SK-N-SH (cell line): ENCODE data around the gene FTSJ1. TPM values are rescaled to one million over a fixed set of nuclear protein-coding genes. Genes with fewer than 3 reads are reported as not detected.

Experiments used
- CTCF ChIA-PET: fragments of 300-600, 350-600 bp; formaldehyde crosslinking; extraction: SDS; loops from one replicate; lab custom pipeline; 2021; lab: Yijun Ruan, JAX
- POLR2A ChIA-PET: fragments of 350-600 bp; sonication (Branson Sonifier 250); formaldehyde crosslinking; extraction: SDS; loops from one replicate; lab custom pipeline; 2020; ENCODE audit warnings: antibody characterized with exemption, inconsistent platforms; lab: Yijun Ruan, JAX
- DNase-seq: peaks from one replicate; pipeline ENCODE4 v3.0.0; 2012
- H2AFZ ChIP-seq: fragments of 200-600 bp; sonication (generic); 2 replicates; pipeline ENCODE4 v1.8.1; 2016; ENCODE audit warnings: antibody characterized with exemption, mild to moderate bottlenecking, low read depth
- H3F3A ChIP-seq: fragments of 200-600 bp; sonication (generic); replicated peaks from 2 replicates; pipeline ENCODE3; 2016; ENCODE audit warnings: antibody characterized with exemption, mild to moderate bottlenecking; ENCODE audit not compliant: insufficient read depth
- H3K27ac ChIP-seq, 2 experiments: fragments of 200-500 bp in 1 of 2; fragments of 200-600 bp in 1 of 2; sonication (Bioruptor generic) in 1 of 2; sonication (generic), shearing (Covaris generic) in 1 of 2; 2 replicates each; pipeline versions ENCODE4 v1.5.1 to v1.6.1; 2014 to 2016; ENCODE audit warnings: low read depth in 2 of 2, inconsistent platforms in 1 of 2, low read length in 1 of 2, mild to moderate bottlenecking in 1 of 2, mixed read lengths in 1 of 2
- H3K27me3 ChIP-seq: fragments of 200-600 bp; sonication (generic), shearing (Covaris generic); 2 replicates; pipeline ENCODE4 v1.6.1; 2016; ENCODE audit warnings: mixed run types; ENCODE audit not compliant: insufficient read depth
- H3K36me3 ChIP-seq, 2 experiments: fragments of 200-500 bp in 1 of 2; fragments of 200-600 bp in 1 of 2; sonication (Bioruptor generic) in 1 of 2; sonication (generic) in 1 of 2; replicated peaks in 1 of 2; 2 replicates each; pipeline versions ENCODE3 to v1.5.1; 2014 to 2016; ENCODE audit warnings: low read length in 1 of 2, mild to moderate bottlenecking in 1 of 2; ENCODE audit not compliant: insufficient read depth in 2 of 2, control insufficient read depth in 1 of 2
- H3K4me1 ChIP-seq, 2 experiments: fragments of 200-500 bp in 1 of 2; fragments of 200-600 bp in 1 of 2; sonication (Bioruptor generic) in 1 of 2; sonication (generic), shearing (Covaris generic) in 1 of 2; 2 replicates each; pipeline versions ENCODE4 v1.5.1 to v1.6.1; 2014 to 2016; ENCODE audit warnings: low read depth in 1 of 2, low read length in 1 of 2, mixed run types in 1 of 2; ENCODE audit not compliant: insufficient read depth in 2 of 2, control insufficient read depth in 1 of 2
- H3K4me2 ChIP-seq: fragments of 200-600 bp; sonication (generic), shearing (Covaris generic); 2 replicates; pipeline ENCODE4 v1.6.1; 2017; ENCODE audit warnings: mixed run types
- H3K4me3 ChIP-seq, 2 experiments: fragments of 200-500 bp in 1 of 2; fragments of 200-600 bp in 1 of 2; sonication (Bioruptor generic) in 1 of 2; sonication (generic), shearing (Covaris generic) in 1 of 2; 2 replicates each; pipeline versions ENCODE4 v1.5.1 to v1.8.1; 2014 to 2016; ENCODE audit warnings: low read depth in 2 of 2, inconsistent platforms in 1 of 2, low read length in 1 of 2, mild to moderate bottlenecking in 1 of 2, mixed read lengths in 1 of 2, moderate library complexity in 1 of 2
- H3K79me2 ChIP-seq: fragments of 200-600 bp; sonication (generic); 2 replicates; pipeline ENCODE4 v1.8.1; 2017; ENCODE audit warnings: mild to moderate bottlenecking; ENCODE audit not compliant: insufficient read depth
- H3K9ac ChIP-seq: fragments of 200-600 bp; sonication (generic); 2 replicates; pipeline ENCODE4 v1.6.1; 2017; ENCODE audit warnings: mixed run types
- H3K9me2 ChIP-seq: fragments of 200-600 bp; sonication (generic); 2 replicates; pipeline ENCODE4 v1.6.1; 2017; ENCODE audit warnings: mixed run types
- H3K9me3 ChIP-seq: fragments of 200-600 bp; sonication (generic); 2 replicates; pipeline ENCODE4 v1.6.1; 2017; ENCODE audit warnings: mixed run types, mild to moderate bottlenecking, moderate library complexity
- H4K20me1 ChIP-seq: fragments of 200-600 bp; sonication (generic); 2 replicates; pipeline ENCODE4 v1.6.1; 2017; ENCODE audit warnings: mild to moderate bottlenecking, mixed run types; ENCODE audit not compliant: insufficient read depth
- CHD2 ChIP-seq: fragments of 150-350 bp; IDR thresholded peaks from 2 replicates; pipeline ENCODE4 v1.6.1; 2018; ENCODE audit warnings: low read length; ENCODE audit not compliant: partially characterized antibody
- ELF1 ChIP-seq: IDR thresholded peaks from 2 replicates; pipeline ENCODE4 v1.4.0; 2012
- EP300 ChIP-seq, 2 experiments: IDR thresholded peaks; 2 replicates each; pipeline versions ENCODE4 v1.4.0 to v1.6.1; 2012; ENCODE audit warnings: borderline replicate concordance in 1 of 2, low read depth in 1 of 2, low read length in 1 of 2
- FOSL2 ChIP-seq: IDR thresholded peaks from 2 replicates; pipeline ENCODE4 v1.4.0; 2012; ENCODE audit warnings: low read depth, mild to moderate bottlenecking, moderate library complexity, borderline replicate concordance
- GABPA ChIP-seq: IDR thresholded peaks from 2 replicates; pipeline ENCODE4 v1.4.0; 2012; ENCODE audit warnings: low read depth, mild to moderate bottlenecking
- RAD21 ChIP-seq: IDR thresholded peaks from 2 replicates; pipeline ENCODE4 v1.6.1; 2012; ENCODE audit warnings: mild to moderate bottlenecking, low read length
- RFX5 ChIP-seq: IDR thresholded peaks from 2 replicates; pipeline ENCODE4 v1.6.1; 2012; ENCODE audit warnings: mild to moderate bottlenecking, improper control_type of control experiment, low read length
- SMC3 ChIP-seq: IDR thresholded peaks from 2 replicates; pipeline ENCODE4 v1.6.1; 2012; ENCODE audit warnings: low read depth, low read length, improper control_type of control experiment
- TAF1 ChIP-seq: IDR thresholded peaks from 2 replicates; pipeline ENCODE4 v1.6.1; 2012; ENCODE audit warnings: low read depth, mild to moderate bottlenecking, low read length, moderate library complexity, borderline replicate concordance
- TCF12 ChIP-seq: IDR thresholded peaks from 2 replicates; pipeline ENCODE4 v1.4.0; 2012
- WGBS: methylation state at CpG from one replicate; pipeline ENCODE4 v1.1.6; 2017; ENCODE audit warnings: low lambda C conversion rate; 5-methylcytosine and 5-hydroxymethylcytosine counted together
- polyA plus RNA-seq, 3 experiments: library from polyadenylated mRNA; depleted of rRNA; stranded (reverse); fragments of >200 nt; gene quantifications; 2 replicates each; pipeline ENCODE4 v1.2.3, GENCODE V29; 2012
- TF ChIP-seq, protein P1 (sequence below): IDR thresholded peaks from 2 replicates; pipeline ENCODE4 v1.4.0; 2012; ENCODE audit warnings: low read depth
- TF ChIP-seq, protein P2 (sequence below): IDR thresholded peaks from 2 replicates; pipeline ENCODE4 v1.4.0; 2012; ENCODE audit warnings: low read depth, borderline replicate concordance
- TF ChIP-seq, protein P3 (sequence below): IDR thresholded peaks from 2 replicates; pipeline ENCODE4 v1.4.0; 2012; ENCODE audit warnings: low read depth, borderline replicate concordance

Gene FTSJ1
- polyA plus RNA-seq, 1 of the 3 experiments (the other 2 are of a cell fraction): 34.1 TPM

DNA sequence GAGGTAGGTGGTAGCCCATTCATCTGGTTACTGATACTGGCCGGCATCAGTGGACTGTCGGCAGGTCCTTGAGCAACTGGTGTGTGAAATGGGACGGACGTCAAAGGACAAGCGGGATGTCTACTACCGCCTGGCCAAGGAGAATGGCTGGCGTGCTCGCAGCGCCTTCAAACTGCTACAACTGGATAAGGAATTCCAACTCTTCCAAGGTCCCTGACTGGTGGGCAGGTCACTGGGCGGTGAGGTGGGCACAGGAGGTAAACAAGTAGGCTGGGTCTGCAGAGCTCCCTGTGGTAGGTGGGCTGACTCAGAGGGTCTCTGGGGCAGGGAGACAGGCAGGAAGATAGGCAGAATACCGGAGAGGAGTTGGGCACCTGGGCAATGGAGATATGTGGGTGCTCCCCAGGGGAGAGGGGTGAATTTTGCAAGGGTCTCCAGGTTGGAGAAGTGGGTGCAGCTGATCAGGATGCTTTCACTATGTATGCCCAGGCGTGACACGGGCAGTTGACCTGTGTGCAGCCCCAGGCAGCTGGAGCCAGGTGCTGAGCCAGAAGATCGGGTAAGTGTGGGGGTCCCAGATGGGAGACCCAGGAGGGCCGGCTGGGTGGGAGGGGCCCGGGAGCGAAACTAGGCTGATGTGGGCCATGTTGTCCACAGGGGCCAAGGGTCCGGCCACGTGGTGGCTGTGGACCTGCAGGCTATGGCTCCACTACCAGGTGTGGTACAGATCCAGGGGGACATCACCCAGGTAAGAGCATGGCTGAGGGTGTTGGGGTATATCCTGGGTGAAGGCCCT lies 2.2 kb downstream of the FTSJ1 start:
- no peak overlapping the region for H3K4me3 ChIP-seq
- POLR2A ChIA-PET: no interaction called here
- TF ChIP-seq, protein P1, sequence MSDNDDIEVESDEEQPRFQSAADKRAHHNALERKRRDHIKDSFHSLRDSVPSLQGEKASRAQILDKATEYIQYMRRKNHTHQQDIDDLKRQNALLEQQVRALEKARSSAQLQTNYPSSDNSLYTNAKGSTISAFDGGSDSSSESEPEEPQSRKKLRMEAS: no peak
- no peak for TF ChIP-seq FOSL2
- TF ChIP-seq RFX5: no peak
- TF ChIP-seq EP300 (IDR thresholded peaks at IDR 0.05; ENCODE audit: borderline replicate concordance in 1 of 2, low read depth in 1 of 2, low read length in 1 of 2): no peak
- TF ChIP-seq GABPA: no peak
- TF ChIP-seq CHD2: no peak
- H2AFZ ChIP-seq: no peak overlapping the region
- no peaks in the 10 kb centered on the region for H3K9me3 ChIP-seq
- CTCF ChIA-PET: no interaction called here
- DNase-seq: no peak
- peaks cover 3% of the 10 kb centered on the region; the same call in 1 of the 2 replicates for H4K20me1 ChIP-seq
- H3K9ac ChIP-seq: no peak overlapping the region
- H3F3A ChIP-seq: no peaks in the 10 kb centered on the region
- no peaks in the 10 kb centered on the region for H3K9me2 ChIP-seq
- H3K27ac ChIP-seq: no peak overlapping the region
- H3K79me2 ChIP-seq: peaks cover 32% of the 10 kb centered on the region
- H3K27me3 ChIP-seq: no peaks in the 10 kb centered on the region; the same call in 1 of the 2 replicates
- no peak overlapping the region for H3K4me2 ChIP-seq
- H3K36me3 ChIP-seq: no peaks in the 10 kb centered on the region
- WGBS: 71% methylated on average over 15 of the region's 19 CpGs
- peaks cover 0 to 4% of the 10 kb centered on the region in 2 experiments; a peak in 1 of 4 replicates for H3K4me1 ChIP-seq

DNA sequence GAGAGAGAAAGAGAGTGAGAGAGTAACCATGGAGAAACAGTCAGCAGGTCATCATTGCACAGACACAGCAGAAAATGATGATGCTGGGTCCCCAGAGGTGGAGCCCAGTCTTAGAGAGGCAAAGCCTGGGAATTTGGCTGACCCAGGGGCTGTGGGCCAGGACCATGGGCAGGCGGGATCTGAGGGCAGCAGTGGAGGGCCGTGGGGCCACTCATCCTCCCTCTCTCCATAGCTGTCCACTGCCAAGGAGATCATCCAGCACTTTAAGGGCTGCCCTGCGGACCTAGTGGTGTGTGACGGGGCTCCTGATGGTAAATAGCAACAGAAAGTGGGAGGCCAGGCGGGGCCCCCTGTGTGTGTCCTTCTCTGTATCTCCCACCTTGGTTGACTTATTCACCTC lies 2.8 kb downstream of the FTSJ1 start:
- Histone ChIP-seq H3K9me2 (no peaks in the 10 kb centered on the region), H3K27me3 (no peaks in the 10 kb centered on the region; the same call in 1 of the 2 replicates), H3K4me2 (no peak overlapping the region), H3K79me2 (peaks cover 32% of the 10 kb centered on the region), H3K36me3 (no peaks in the 10 kb centered on the region), H4K20me1 (peaks cover 3% of the 10 kb centered on the region; the same call in 1 of the 2 replicates), H3K9me3 (no peaks in the 10 kb centered on the region), H3K9ac (no peak overlapping the region), H2AFZ (no peak overlapping the region), H3F3A (no peaks in the 10 kb centered on the region), H3K4me3 (no peak overlapping the region), H3K4me1 (peaks cover 0 to 4% of the 10 kb centered on the region in 2 experiments; a peak in 1 of 4 replicates), H3K27ac (no peak overlapping the region)
- 40% methylated on average over 1 of the region's 5 CpGs for WGBS
- DNase-seq: no peak
- ChIA-PET POLR2A (no interaction called here), CTCF (no interaction called here)
- TF ChIP-seq ELF1 (no peak), FOSL2 (no peak), SMC3 (no peak), CHD2 (no peak), TCF12 (no peak), TAF1 (no peak), RAD21 (no peak)
- TF ChIP-seq, protein P2, sequence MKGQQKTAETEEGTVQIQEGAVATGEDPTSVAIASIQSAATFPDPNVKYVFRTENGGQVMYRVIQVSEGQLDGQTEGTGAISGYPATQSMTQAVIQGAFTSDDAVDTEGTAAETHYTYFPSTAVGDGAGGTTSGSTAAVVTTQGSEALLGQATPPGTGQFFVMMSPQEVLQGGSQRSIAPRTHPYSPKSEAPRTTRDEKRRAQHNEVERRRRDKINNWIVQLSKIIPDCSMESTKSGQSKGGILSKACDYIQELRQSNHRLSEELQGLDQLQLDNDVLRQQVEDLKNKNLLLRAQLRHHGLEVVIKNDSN: no peak
- TF ChIP-seq, protein P3, sequence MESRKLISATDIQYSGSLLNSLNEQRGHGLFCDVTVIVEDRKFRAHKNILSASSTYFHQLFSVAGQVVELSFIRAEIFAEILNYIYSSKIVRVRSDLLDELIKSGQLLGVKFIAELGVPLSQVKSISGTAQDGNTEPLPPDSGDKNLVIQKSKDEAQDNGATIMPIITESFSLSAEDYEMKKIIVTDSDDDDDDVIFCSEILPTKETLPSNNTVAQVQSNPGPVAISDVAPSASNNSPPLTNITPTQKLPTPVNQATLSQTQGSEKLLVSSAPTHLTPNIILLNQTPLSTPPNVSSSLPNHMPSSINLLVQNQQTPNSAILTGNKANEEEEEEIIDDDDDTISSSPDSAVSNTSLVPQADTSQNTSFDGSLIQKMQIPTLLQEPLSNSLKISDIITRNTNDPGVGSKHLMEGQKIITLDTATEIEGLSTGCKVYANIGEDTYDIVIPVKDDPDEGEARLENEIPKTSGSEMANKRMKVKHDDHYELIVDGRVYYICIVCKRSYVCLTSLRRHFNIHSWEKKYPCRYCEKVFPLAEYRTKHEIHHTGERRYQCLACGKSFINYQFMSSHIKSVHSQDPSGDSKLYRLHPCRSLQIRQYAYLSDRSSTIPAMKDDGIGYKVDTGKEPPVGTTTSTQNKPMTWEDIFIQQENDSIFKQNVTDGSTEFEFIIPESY: no peak
